ENCODE results near the gene TEX53.

The TEX53 gene

DNA sequence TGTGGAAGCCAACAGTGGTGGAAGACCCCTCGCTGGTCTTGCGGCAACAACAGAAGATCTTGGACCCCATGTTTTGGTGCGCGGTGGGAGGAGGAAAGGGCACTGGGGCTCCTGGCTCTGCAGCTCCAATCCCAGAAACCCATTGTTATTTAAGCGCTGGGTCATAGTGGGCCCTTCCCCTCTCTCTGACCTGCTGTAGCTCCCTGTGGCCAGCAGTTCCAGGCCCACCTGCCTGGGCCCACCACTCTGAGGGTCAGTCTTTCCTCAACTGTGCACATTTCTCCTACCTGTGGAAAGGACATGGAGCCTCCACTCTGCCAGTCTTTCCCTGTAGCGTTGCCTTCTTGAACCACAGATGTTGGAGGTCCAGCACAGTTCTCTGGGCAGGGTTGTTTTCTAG lies at the start of gene TEX53:
Gene TEX53, minus strand, starts transcription at position 101 of the 400 bp plus-strand sequence. Its CDS starts 31 bp downstream, at position 70.
- no peak for DNase-seq (ENCODE audit: low spot score)

DNA sequence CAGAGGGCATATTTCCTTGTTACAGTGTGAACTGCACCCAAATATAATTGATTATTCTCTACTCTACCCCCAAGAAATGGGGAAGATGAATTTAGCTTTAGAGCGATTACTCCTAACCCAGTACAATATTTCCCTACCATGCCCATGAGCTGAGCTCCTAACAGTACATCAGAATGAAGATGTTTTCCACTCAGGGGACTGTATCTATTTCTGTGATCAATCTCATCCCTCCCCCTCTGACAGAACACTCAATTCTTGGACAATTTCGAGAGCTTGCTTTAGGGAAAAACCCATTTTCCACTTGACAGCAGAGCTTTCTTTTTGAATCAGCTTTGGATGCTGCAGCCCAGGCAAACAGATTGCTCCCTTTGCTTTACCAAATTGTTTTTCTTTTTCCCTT lies 49.1 kb upstream of the TEX53 start:
- no peak for DNase-seq (ENCODE audit: low spot score)

GRCh38 chr9:114701988-114702387 lies 44.4 kb upstream of the TEX53 start:
- no peak for DNase-seq (ENCODE audit: low spot score)

DNA sequence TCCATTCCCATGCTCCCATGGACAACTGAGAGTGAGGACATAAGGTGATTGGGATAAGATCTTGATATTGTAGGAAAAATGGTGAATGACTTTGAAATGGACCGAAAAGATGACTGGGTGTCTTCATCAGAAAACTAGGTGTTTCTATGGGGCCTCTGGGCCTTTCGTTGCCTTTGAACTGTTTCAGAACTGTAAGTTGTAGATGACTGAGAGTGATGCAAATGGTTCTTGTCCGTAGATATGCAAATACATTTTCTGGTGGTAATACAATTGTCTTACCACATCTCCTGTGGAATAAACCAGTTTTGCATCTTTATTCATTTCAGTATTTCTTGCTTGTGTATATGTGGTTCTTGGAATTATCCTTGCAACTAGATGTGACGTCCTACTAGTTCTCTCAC lies 40.3 kb upstream of the TEX53 start:
- no peak for DNase-seq (ENCODE audit: low spot score)

DNA sequence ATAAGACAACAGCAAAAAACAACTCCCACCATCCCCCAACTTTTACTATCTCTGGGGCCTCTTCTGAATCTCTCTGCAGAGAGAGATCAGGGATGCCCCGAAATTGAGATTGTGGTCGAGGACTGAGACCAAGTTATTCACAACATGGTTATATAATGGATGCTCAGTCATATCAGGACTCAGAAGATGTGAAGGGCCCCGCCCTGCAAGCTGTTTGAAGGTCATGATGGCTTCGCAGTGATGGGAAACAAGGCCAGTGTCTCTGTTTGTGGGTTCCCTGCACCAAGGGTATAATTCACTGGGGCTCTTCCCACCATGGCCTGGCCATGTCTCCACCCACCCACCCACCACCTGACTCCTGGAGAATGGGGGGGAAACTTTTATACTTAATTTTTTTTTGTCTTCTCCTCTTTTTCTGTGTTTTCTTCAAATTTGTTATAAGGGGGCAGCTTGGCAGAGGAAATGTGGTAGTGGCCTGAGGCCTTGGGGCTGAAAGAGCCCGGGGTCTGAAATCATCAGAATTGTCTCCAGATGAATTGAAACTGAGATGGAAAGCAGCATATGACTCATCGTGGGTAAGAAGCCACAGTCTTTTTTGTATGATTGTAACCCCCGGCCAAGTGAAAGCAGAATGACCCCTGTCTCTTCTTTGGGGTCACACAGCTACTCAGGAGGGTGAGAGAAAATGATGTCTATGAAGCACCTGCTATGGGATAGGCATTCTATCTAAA lies 39.4 kb upstream of the TEX53 start:
- DNase-seq (ENCODE audit: low spot score): no peak

DNA sequence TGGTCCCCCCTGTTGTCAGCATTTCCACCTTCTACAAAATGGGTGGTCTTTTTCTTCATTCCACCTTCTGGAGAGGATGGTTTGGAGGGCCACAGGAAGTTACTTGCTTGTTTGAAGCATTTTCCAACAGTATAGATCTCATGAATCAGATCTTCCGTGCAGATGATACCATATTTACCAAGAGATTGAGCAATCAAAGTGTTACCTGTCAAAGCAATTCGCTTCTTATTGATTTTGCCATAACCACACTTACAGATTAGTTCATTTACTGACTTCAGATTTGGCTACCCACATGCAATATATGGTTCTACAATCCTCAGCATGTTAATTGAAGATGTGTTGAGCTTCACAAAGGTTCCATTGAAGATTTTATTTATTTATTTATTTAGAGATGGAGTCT lies 38.3 kb upstream of the TEX53 start:
- DNase-seq (ENCODE audit: low spot score): no peak

GRCh38 chr9:114694719-114695269 lies 37.2 kb upstream of the TEX53 start:
- no peak for DNase-seq (ENCODE audit: low spot score)

GRCh38 chr9:114694146-114694545 lies 36.5 kb upstream of the TEX53 start:
- DNase-seq (ENCODE audit: low spot score): peak; percentile 22

DNA sequence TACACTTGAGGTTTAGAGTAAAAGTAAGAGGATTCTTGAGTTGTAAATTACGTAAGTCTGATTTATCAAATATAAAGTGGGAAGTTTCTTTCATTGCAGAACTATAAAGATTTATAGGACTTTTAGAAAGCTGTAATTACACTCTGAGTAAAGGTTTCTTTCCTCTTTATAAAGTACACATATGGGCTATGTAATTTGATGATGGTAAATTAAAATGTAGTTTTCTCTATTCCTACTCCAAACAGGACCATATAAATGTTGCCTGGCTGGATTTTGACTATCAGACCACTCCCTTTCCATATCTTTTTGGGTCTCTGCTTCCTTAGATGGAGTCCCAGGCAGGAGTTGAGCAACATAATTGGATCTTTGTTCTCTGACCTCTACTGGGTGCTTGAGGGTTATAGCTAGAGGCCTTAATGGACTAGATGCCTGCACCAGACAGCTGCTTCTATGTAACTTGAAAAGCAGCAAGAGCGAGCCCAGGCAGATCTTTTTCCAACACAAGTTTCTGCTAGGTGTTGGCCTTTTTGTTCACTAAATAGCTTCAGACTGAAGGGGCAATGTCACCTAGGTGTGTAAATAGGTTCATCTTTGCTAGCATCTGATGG lies 35.7 kb upstream of the TEX53 start:
- DNase-seq (ENCODE audit: low spot score): no peak

GRCh38 chr9:114691956-114692295 lies 34.3 kb upstream of the TEX53 start:
- DNase-seq (ENCODE audit: low spot score): no peak

DNA sequence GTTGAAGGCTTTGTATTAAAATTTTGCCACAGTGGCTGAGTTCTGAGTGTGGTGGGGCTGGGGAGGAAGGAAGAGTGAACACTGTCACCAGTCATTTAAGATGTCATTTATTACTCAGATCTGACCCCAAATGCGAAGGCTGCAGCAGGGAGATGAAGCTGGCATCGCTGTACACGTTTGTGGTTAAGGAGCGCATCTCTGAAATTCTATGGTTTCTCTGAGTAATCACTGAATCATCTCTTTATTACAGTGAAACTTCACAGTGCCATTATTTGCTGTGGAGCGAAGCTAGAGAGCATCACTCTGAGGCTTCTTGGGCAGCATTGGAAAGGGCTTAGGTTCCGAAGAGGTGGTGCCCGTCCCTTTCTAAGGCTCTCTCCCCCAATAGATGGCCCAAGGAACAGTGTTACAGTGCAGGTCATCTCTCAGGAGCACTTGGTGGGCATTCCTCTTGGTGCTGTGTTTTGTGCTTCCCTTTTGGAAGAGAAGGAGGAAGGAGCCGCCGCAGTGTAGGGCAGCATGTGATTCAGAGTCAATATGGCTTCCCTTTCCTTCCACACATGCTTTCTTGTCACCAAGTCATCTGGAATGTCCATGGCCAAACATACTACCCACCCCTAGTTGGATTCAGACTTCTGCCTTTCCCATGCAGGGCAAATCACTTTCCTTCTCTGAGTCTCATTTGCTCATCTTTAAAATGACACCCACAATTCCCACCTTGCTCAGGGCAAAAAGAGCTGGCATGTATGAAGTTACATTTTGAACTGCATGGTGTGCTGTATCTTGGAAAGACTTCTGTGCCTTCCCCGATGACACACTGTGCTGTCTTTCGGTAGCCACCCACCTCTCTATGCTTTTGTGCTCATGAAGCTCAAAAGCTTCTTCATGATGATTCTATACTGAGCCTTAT lies 33.7 kb upstream of the TEX53 start:
- peak; percentile 66 for DNase-seq (ENCODE audit: low spot score)

GRCh38 chr9:114690308-114690707 lies 32.7 kb upstream of the TEX53 start:
- no peak for DNase-seq (ENCODE audit: low spot score)

- DNase-seq (ENCODE audit: low spot score): no peak
Observed at GRCh38 chr9:114689813-114690212, 32.2 kb upstream of the TEX53 start.

- no peak for DNase-seq (ENCODE audit: low spot score)
Observed at GRCh38 chr9:114688909-114689610, 31.5 kb upstream of the TEX53 start.

GRCh38 chr9:114688379-114688778 lies 30.8 kb upstream of the TEX53 start:
- no peak for DNase-seq (ENCODE audit: low spot score)

GRCh38 chr9:114687034-114687433 lies 29.4 kb upstream of the TEX53 start:
- DNase-seq (ENCODE audit: low spot score): no peak

DNA sequence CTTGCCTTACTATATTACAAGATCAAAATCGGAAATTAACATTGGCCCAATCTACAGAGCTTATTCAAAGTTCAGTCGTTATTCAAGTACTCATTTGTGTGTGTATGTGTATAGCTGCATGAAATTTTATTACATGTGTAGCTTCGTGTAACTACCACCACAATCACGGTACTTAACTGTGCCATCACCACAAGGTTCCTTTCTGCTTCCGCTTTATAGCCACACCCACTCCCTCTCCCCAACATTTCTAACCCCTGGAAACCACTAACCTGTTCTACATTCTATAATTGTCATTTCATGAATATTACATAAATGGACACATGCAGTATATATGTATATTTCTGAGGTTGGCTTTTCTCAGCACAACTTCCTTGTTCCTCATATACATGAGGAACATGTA lies 28.3 kb upstream of the TEX53 start:
- no peak for DNase-seq (ENCODE audit: low spot score)

- DNase-seq (ENCODE audit: low spot score): no peak
Observed at GRCh38 chr9:114684036-114684435, 26.4 kb upstream of the TEX53 start.

GRCh38 chr9:114682846-114683245 lies 25.2 kb upstream of the TEX53 start:
- no peak for DNase-seq (ENCODE audit: low spot score)

- DNase-seq (ENCODE audit: low spot score): peak; percentile 59
Observed at GRCh38 chr9:114681594-114682332, 24.2 kb upstream of the TEX53 start, which contains the start of gene TEX48. Gene TEX48, minus strand, starts transcription at chr9:114682192. Its CDS starts 10,469 bp downstream, at chr9:114671723.

Data from kidney capillary endothelial cell (primary cell).